GM12878 (cell line): ENCODE measurements around the gene COL20A1. TPM values are rescaled to one million over a fixed set of nuclear protein-coding genes. Genes with fewer than 3 reads are reported as not detected.
"Not testable (repeated sequence)": the region's sequence is repeated elsewhere in the genome, so short reads cannot be mapped to it uniquely, and the experiment has no call there.

Experiments
- ATAC-seq: fragments of 200-7000 bp; cut with Tn5 transposase; 3 replicates; pipeline ENCODE4 v1.9.1; 2020; ENCODE audit warnings: mild to moderate bottlenecking, moderate library complexity
- BruUV-seq: library from RNA; stranded (reverse); fragments of 400-500 nt; replicated peaks from 2 replicates; lab custom pipeline; 2021; lab: Mats Ljungman, UMichigan
- CTCF ChIA-PET: fragments of 300-600 bp; sonication (Branson Sonifier 250); formaldehyde crosslinking; extraction: SDS; loops from one replicate; lab custom pipeline; 2021; ENCODE audit warnings: inconsistent platforms; lab: Yijun Ruan, JAX
- POLR2A ChIA-PET: fragments of 350-600 bp; formaldehyde crosslinking; extraction: SDS; loops from one replicate; lab custom pipeline; 2021; ENCODE audit warnings: inconsistent platforms; lab: Charles Lee
- RAD21 ChIA-PET: fragments of 300-600 bp; sonication (Branson Sonifier 250); formaldehyde crosslinking; loops from one replicate; lab custom pipeline; 2023; ENCODE audit warnings: antibody characterized with exemption; ENCODE audit not compliant: unreplicated experiment; lab: Charles Lee
- SMC1A ChIA-PET: fragments of 300-600 bp; sonication (Branson Sonifier 250); formaldehyde crosslinking; loops from one replicate; lab custom pipeline; 2023; ENCODE audit not compliant: unreplicated experiment, uncharacterized antibody; lab: Charles Lee
- DNase-seq: peaks from one replicate; pipeline ENCODE4 v3.0.0-alpha.2; 2011; ENCODE audit warnings: low read depth, low spot score
- FAIRE-seq: peaks from 3 replicates; lab custom pipeline; 2011; peaks lifted over from hg19 to GRCh38; lab: Jason Lieb, UNC
- H2AFZ ChIP-seq: 2 replicates; pipeline ENCODE4 v1.6.0; 2011; ENCODE audit warnings: low read depth, low read length, control low read depth; ENCODE audit not compliant: control insufficient read depth
- H3K27ac ChIP-seq: 2 replicates; pipeline ENCODE4 v1.5.1; 2011; ENCODE audit warnings: control low read depth; ENCODE audit not compliant: control insufficient read depth, insufficient read depth
- H3K27me3 ChIP-seq, 2 experiments: replicated peaks in 1 of 2; 2 replicates each; pipeline versions ENCODE4 v1.6.0 to v1.6.1; 2011; ENCODE audit warnings: low read length in 1 of 2; ENCODE audit not compliant: control insufficient read depth in 2 of 2, insufficient read depth in 2 of 2
- H3K36me3 ChIP-seq, 2 experiments: 2 replicates each; pipeline ENCODE4 v1.5.1; 2011; ENCODE audit warnings: low read length in 1 of 2; ENCODE audit not compliant: control insufficient read depth in 2 of 2, insufficient read depth in 2 of 2
- H3K4me1 ChIP-seq: 2 replicates; pipeline ENCODE4 v1.6.1; 2011; ENCODE audit warnings: mild to moderate bottlenecking, low read length, moderate library complexity, mixed read lengths; ENCODE audit not compliant: control insufficient read depth, insufficient read depth
- H3K4me2 ChIP-seq: 2 replicates; pipeline ENCODE4 v1.6.0; 2011; ENCODE audit warnings: control low read depth; ENCODE audit not compliant: control insufficient read depth, insufficient read depth
- H3K4me3 ChIP-seq: fragments of 200-600 bp; sonication (generic); 2 replicates; pipeline ENCODE4 v1.5.1; 2016
- H3K79me2 ChIP-seq: 2 replicates; pipeline ENCODE4 v1.6.0; 2011; ENCODE audit warnings: low read length; ENCODE audit not compliant: control insufficient read depth, insufficient read depth
- H3K9ac ChIP-seq: 2 replicates; pipeline ENCODE4 v1.8.0; 2011; ENCODE audit warnings: low read length, control low read depth, mixed read lengths; ENCODE audit not compliant: control insufficient read depth, insufficient read depth
- H3K9me3 ChIP-seq: replicated peaks from 3 replicates; pipeline ENCODE4 v1.5.1; 2011; ENCODE audit warnings: mild to moderate bottlenecking, low read length; ENCODE audit not compliant: control insufficient read depth, insufficient read depth
- H4K20me1 ChIP-seq: 2 replicates; pipeline ENCODE4 v1.6.0; 2011; ENCODE audit not compliant: control insufficient read depth, insufficient read depth
- IKZF1 ChIP-seq: fragments of 450-650 bp; conservative IDR thresholded peaks from 2 replicates; pipeline ENCODE4 v1.6.1; 2017; ENCODE audit warnings: antibody characterized with exemption, mild to moderate bottlenecking
- PML ChIP-seq: IDR thresholded peaks from 2 replicates; pipeline ENCODE4 v1.6.1; 2012; ENCODE audit warnings: low read length, inconsistent platforms
- SMC3 ChIP-seq: IDR thresholded peaks from 2 replicates; pipeline ENCODE4 v1.6.1; 2011; ENCODE audit warnings: low read length, improper control_type of control experiment, borderline replicate concordance
- ZNF622 ChIP-seq: fragments of 450-650 bp; IDR thresholded peaks from 2 replicates; pipeline ENCODE4 v1.6.1; 2017; ENCODE audit warnings: mild to moderate bottlenecking, inconsistent platforms
- WGBS: methylation state at CpG from one replicate; pipeline ENCODE4 v1.1.6; 2016; ENCODE audit warnings: low lambda C conversion rate; ENCODE audit not compliant: insufficient replicate concordance, insufficient coverage; ENCODE audit errors: missing lambda C conversion rate; 5-methylcytosine and 5-hydroxymethylcytosine counted together
- in situ Hi-C: fragments of 300-500 bp; cut with MboI; formaldehyde crosslinking; loops from 9 replicates; pipeline ENCODE4 v1.14.3; 2018; ENCODE audit warnings: mixed read lengths
- intact Hi-C: fragments of 100-400 bp; cut with micrococcal nuclease; formaldehyde crosslinking; loops from one replicate; pipeline ENCODE4 v1.14.2; 2022; ENCODE audit not compliant: unreplicated experiment
- polyA plus RNA-seq, 11 experiments: library from polyadenylated mRNA; depleted of rRNA in 4 of 11; unstranded in 6 of 11; stranded (reverse) in 5 of 11; fragments of >200 nt; fragmentation: Nextera tagmentation in 4 of 11; fragmentation: Illumina TruSeq in 1 of 11; extraction: Ambion mirVana in 4 of 11; extraction: Trizol in 1 of 11; gene quantifications; 1 replicate in 1 of 11; 2 replicates in 10 of 11; pipeline versions ENCODE4 v1.2.1 to v1.2.3, GENCODE V29; 2011 to 2016; ENCODE audit warnings: inconsistent platforms in 2 of 11, missing spikeins in 2 of 11, low read depth in 1 of 11
- total RNA-seq, 4 experiments: library from RNA; depleted of rRNA in 3 of 4; stranded (reverse); fragments of >200 nt in 3 of 4; fragmentation: Illumina TruSeq in 1 of 4; extraction: Trizol in 1 of 4; gene quantifications; 2 replicates each; pipeline versions ENCODE4 v1.2.1 to v1.2.3, GENCODE V29; 2013 to 2021
- TF ChIP-seq, protein P1 (sequence below): fragments of 450-650 bp; IDR thresholded peaks from 2 replicates; pipeline ENCODE4 v1.6.1; 2017; ENCODE audit warnings: antibody characterized with exemption, mild to moderate bottlenecking, moderate library complexity

COL20A1 gene
- total and polyA plus RNA-seq, 10 of the 15 experiments (the other 5 are each of a cell fraction or from before 2014, with no cell fraction given), result not detected

DNA sequence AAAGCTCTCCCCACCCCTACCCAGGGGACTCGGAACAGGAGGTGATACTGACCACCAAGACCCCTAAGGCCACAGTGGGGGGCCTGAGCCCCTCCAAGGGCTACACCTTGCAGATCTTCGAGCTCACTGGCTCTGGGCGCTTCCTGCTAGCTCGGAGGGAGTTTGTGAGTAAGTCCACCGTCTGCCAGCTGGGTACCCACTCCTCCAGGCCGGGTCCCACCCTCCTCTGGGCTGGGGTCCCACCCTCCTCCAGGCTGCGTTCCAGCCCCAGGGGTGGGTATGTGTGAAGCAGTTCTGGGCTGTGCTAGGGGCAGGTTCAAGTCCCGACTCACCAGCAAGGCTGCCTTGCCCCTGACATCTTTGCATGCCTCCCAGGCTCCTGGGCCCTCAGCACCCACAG, 12.4 kb downstream of the COL20A1 start:
- SMC1A ChIA-PET, result no interaction called here
- in situ Hi-C loops, result no loop called here

DNA sequence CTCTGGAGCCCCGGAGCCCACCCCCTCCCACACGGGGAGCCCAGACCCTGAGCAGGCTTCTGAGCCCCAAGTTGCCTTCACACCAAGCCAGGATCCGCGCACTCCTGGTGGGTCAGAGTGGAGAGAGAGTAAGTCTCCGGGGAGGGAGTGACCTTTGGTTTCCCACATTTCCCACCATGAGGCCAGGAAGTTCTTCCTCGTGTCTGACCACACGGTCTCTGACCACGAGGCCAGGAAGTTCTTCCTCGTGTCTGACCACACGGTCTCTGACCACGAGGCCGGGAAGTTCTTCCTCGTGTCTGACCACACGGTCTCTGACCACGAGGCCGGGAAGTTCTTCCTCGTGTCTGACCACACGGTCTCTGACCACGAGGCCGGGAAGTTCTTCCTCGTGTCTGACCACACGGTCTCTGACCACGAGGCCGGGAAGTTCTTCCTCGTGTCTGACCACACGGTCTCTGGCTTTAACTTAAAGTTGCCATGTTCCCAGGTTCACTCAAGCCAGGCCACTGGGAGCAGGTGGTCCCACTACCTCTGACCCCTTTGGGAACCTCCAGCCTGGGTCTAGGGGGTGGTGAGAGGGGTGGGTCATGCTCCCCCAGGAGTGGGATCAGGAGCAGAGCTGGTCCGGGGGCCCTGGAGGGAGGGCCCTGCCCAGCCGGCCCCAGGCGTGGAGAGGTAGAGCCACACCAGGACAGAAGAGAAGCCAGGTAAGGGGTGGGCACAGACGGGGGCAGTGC, 13.1 kb downstream of the COL20A1 start:
- H3K4me2 ChIP-seq, H4K20me1 ChIP-seq, SMC1A ChIA-PET, H3K4me1 ChIP-seq, H3K79me2 ChIP-seq, FAIRE-seq, POLR2A ChIA-PET, in situ Hi-C loops, CTCF ChIA-PET, H3K36me3 ChIP-seq, H3K27me3 ChIP-seq, ATAC-seq, RAD21 ChIA-PET, H2AFZ ChIP-seq, BruUV-seq, H3K4me3 ChIP-seq, H3K9me3 ChIP-seq, H3K9ac ChIP-seq, DNase-seq, H3K27ac ChIP-seq, intact Hi-C loops: not testable (repeated sequence)
- WGBS, result 40% methylated on average over 23 of the region's 30 CpGs

More for the DNA sequence above, 12.4 kb downstream of the COL20A1 start:
- Histone ChIP-seq H3K27me3 (no peaks in the 10 kb centered on the region), H3K79me2 (no peaks in the 10 kb centered on the region), H3K4me2 (no peak overlapping the region), H3K4me3 (no peak overlapping the region), H4K20me1 (no peaks in the 10 kb centered on the region), H3K27ac (no peak overlapping the region), H3K9me3 (no peaks in the 10 kb centered on the region), H3K9ac (no peak overlapping the region), H2AFZ (no peak overlapping the region), H3K4me1 (no peaks in the 10 kb centered on the region), H3K36me3 (no peaks in the 10 kb centered on the region)
- ChIA-PET CTCF (no interaction called here), RAD21 (no interaction called here), POLR2A (no interaction called here)
- 40% methylated on average over 8 of the region's 8 CpGs for WGBS
- DNase-seq (no peak), FAIRE-seq (no peak), ATAC-seq (no peak)
- TF ChIP-seq, protein P1, sequence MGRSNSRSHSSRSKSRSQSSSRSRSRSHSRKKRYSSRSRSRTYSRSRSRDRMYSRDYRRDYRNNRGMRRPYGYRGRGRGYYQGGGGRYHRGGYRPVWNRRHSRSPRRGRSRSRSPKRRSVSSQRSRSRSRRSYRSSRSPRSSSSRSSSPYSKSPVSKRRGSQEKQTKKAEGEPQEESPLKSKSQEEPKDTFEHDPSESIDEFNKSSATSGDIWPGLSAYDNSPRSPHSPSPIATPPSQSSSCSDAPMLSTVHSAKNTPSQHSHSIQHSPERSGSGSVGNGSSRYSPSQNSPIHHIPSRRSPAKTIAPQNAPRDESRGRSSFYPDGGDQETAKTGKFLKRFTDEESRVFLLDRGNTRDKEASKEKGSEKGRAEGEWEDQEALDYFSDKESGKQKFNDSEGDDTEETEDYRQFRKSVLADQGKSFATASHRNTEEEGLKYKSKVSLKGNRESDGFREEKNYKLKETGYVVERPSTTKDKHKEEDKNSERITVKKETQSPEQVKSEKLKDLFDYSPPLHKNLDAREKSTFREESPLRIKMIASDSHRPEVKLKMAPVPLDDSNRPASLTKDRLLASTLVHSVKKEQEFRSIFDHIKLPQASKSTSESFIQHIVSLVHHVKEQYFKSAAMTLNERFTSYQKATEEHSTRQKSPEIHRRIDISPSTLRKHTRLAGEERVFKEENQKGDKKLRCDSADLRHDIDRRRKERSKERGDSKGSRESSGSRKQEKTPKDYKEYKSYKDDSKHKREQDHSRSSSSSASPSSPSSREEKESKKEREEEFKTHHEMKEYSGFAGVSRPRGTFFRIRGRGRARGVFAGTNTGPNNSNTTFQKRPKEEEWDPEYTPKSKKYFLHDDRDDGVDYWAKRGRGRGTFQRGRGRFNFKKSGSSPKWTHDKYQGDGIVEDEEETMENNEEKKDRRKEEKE, result no peak
- TF ChIP-seq PML, result no peak
- TF ChIP-seq SMC3, result no peak
- no peak for TF ChIP-seq ZNF622
- no peak for TF ChIP-seq IKZF1
- BruUV-seq, result no TSS peak
- intact Hi-C loops, result no loop called here
